Measurements from ENCODE around the gene PITRM1.
"Not testable (repeated sequence)": the region's sequence is repeated elsewhere in the genome, so short reads cannot be mapped to it uniquely, and the experiment has no call there.

The PITRM1 gene

GRCh38 chr10:3173171-3173878 is 743 bp upstream of the PITRM1 start:
- no peak for TF ChIP-seq POLR2A (IDR thresholded peaks at IDR 0.05; ENCODE audit: low read depth, low read length)
- TF ChIP-seq TAF1 (IDR thresholded peaks at IDR 0.05; ENCODE audit: borderline replicate concordance, low read depth, low read length): no peak
- no peak for TF ChIP-seq POLR2AphosphoS5 (IDR thresholded peaks at IDR 0.05; ENCODE audit: low read depth, low read length)
- peak; percentile 70 for DNase-seq (ENCODE audit: insufficient read length)
- FAIRE-seq: no peak

GRCh38 chr10:3172081-3172445 is 519 bp downstream of the PITRM1 start:
- DNase-seq (ENCODE audit: insufficient read length) (no peak), FAIRE-seq (no peak)
- TF ChIP-seq TAF1 (IDR thresholded peaks at IDR 0.05; ENCODE audit: borderline replicate concordance, low read depth, low read length) (no peak), POLR2A (IDR thresholded peaks at IDR 0.05; ENCODE audit: low read depth, low read length) (no peak), POLR2AphosphoS5 (IDR thresholded peaks at IDR 0.05; ENCODE audit: low read depth, low read length) (no peak)

GRCh38 chr10:3171488-3171887 is 1.1 kb downstream of the PITRM1 start:
- not testable (repeated sequence) for FAIRE-seq; DNase-seq (ENCODE audit: insufficient read length)

GRCh38 chr10:3169673-3170072 is 2.9 kb downstream of the PITRM1 start:
- FAIRE-seq (no peak), DNase-seq (ENCODE audit: insufficient read length) (no peak)
- no peak for TF ChIP-seq TAF1 (IDR thresholded peaks at IDR 0.05; ENCODE audit: borderline replicate concordance, low read depth, low read length)
- no peak for TF ChIP-seq POLR2A (IDR thresholded peaks at IDR 0.05; ENCODE audit: low read depth, low read length)
- no peak for TF ChIP-seq POLR2AphosphoS5 (IDR thresholded peaks at IDR 0.05; ENCODE audit: low read depth, low read length)

GRCh38 chr10:3169271-3169670 is 3.3 kb downstream of the PITRM1 start:
- DNase-seq (ENCODE audit: insufficient read length) (no peak), FAIRE-seq (no peak)
- TF ChIP-seq POLR2A (IDR thresholded peaks at IDR 0.05; ENCODE audit: low read depth, low read length) (no peak), TAF1 (IDR thresholded peaks at IDR 0.05; ENCODE audit: borderline replicate concordance, low read depth, low read length) (no peak), POLR2AphosphoS5 (IDR thresholded peaks at IDR 0.05; ENCODE audit: low read depth, low read length) (no peak)

GRCh38 chr10:3167611-3168330 is 4.8 kb downstream of the PITRM1 start:
- DNase-seq (ENCODE audit: insufficient read length) (no peak), FAIRE-seq (no peak)

GRCh38 chr10:3166496-3167290 is 5.9 kb downstream of the PITRM1 start:
- TF ChIP-seq POLR2A (IDR thresholded peaks at IDR 0.05; ENCODE audit: low read depth, low read length): no peak
- no peak for TF ChIP-seq POLR2AphosphoS5 (IDR thresholded peaks at IDR 0.05; ENCODE audit: low read depth, low read length)
- TF ChIP-seq TAF1 (IDR thresholded peaks at IDR 0.05; ENCODE audit: borderline replicate concordance, low read depth, low read length): no peak
- DNase-seq (ENCODE audit: insufficient read length) (no peak), FAIRE-seq (no peak)

More at GRCh38 chr10:3167611-3168330, 4.8 kb downstream of the PITRM1 start:
- TF ChIP-seq POLR2AphosphoS5 (IDR thresholded peaks at IDR 0.05; ENCODE audit: low read depth, low read length): no peak
- no peak for TF ChIP-seq TAF1 (IDR thresholded peaks at IDR 0.05; ENCODE audit: borderline replicate concordance, low read depth, low read length)

GRCh38 chr10:3165196-3165595 is 7.4 kb downstream of the PITRM1 start:
- TF ChIP-seq TAF1 (IDR thresholded peaks at IDR 0.05; ENCODE audit: borderline replicate concordance, low read depth, low read length): no peak
- no peak for TF ChIP-seq POLR2A (IDR thresholded peaks at IDR 0.05; ENCODE audit: low read depth, low read length)
- DNase-seq (ENCODE audit: insufficient read length) (no peak), FAIRE-seq (no peak)

- DNase-seq (ENCODE audit: insufficient read length) (no peak), FAIRE-seq (no peak)
- TF ChIP-seq TAF1 (IDR thresholded peaks at IDR 0.05; ENCODE audit: borderline replicate concordance, low read depth, low read length) (no peak), POLR2A (IDR thresholded peaks at IDR 0.05; ENCODE audit: low read depth, low read length) (no peak), POLR2AphosphoS5 (IDR thresholded peaks at IDR 0.05; ENCODE audit: low read depth, low read length) (no peak)
Observed at GRCh38 chr10:3163879-3164278, 8.7 kb downstream of the PITRM1 start.

GRCh38 chr10:3162533-3162932 is 10.0 kb downstream of the PITRM1 start:
- DNase-seq (ENCODE audit: insufficient read length) (no peak), FAIRE-seq (no peak)

GRCh38 chr10:3159152-3159551 is 13.4 kb downstream of the PITRM1 start:
- TF ChIP-seq POLR2AphosphoS5 (IDR thresholded peaks at IDR 0.05; ENCODE audit: low read depth, low read length) (no peak), POLR2A (IDR thresholded peaks at IDR 0.05; ENCODE audit: low read depth, low read length) (no peak), TAF1 (IDR thresholded peaks at IDR 0.05; ENCODE audit: borderline replicate concordance, low read depth, low read length) (no peak)
- FAIRE-seq: no peak

More at GRCh38 chr10:3162533-3162932, 10.0 kb downstream of the PITRM1 start:
- TF ChIP-seq POLR2AphosphoS5 (IDR thresholded peaks at IDR 0.05; ENCODE audit: low read depth, low read length) (no peak), TAF1 (IDR thresholded peaks at IDR 0.05; ENCODE audit: borderline replicate concordance, low read depth, low read length) (no peak), POLR2A (IDR thresholded peaks at IDR 0.05; ENCODE audit: low read depth, low read length) (no peak)

GRCh38 chr10:3154666-3155065 is 17.9 kb downstream of the PITRM1 start:
- no peak for DNase-seq (ENCODE audit: insufficient read length)
- no peak for FAIRE-seq
- TF ChIP-seq POLR2AphosphoS5 (IDR thresholded peaks at IDR 0.05; ENCODE audit: low read depth, low read length) (no peak), POLR2A (IDR thresholded peaks at IDR 0.05; ENCODE audit: low read depth, low read length) (no peak)

More at GRCh38 chr10:3159152-3159551, 13.4 kb downstream of the PITRM1 start:
- DNase-seq (ENCODE audit: insufficient read length): no peak
